Measurements from ENCODE around the gene COL5A2.

The COL5A2 gene

DNA sequence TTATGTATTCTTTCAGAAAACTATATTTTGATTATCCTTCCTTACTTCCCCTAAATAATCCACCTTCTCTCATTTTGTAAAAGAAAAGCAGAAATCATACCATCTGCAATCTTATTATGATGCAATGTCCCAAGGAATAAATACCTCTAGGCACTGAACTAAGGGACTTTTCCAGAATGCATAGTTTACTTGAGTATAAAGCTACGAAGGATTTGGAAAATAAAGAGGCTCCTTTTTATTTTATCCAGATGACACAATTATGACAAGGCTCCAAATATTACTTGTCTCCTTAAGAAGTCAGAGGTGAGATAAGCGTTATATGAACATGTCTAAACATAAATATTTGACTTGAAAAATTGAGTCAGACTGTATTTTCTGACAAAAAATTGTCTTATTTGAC is 133.2 kb downstream of the COL5A2 start:
- DNase-seq = no peak

DNA sequence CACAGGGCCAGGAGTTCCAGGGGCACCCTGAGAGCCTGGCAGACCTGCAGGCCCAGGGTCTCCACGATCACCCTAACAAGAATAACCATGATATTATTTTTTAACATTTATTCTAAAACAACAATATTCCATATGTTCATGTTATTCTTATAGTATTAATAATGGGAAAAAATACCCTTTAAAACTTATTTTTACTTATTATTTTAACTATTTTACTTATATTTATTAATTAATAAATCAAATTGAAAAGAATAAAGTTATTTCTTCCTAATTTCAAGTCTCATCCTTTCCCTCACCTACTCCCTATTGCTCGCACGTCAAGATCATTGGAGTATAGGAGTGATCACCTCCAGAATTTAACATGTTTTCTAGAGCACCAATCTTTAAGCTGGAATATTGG is 133.7 kb downstream of the COL5A2 start:
- DNase-seq = no peak

DNA sequence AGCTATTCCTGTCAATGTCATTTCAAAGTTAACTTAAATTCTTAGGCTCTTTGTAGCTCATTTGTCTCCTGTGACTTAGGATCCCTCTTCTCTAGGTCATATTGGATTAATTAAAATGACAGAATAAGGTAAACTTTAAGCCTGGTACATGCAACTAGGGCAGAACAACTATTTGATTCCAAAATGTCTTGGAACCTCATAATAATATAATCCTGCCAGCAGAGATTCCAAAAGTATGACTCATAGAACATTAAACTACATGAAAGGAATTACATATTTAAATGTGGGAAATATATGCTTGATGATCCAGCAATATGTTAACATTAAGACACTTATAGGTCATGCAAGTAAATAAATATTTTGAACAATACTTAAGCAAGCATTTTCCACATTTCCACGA is 142.0 kb downstream of the COL5A2 start:
- DNase-seq = no peak

DNA sequence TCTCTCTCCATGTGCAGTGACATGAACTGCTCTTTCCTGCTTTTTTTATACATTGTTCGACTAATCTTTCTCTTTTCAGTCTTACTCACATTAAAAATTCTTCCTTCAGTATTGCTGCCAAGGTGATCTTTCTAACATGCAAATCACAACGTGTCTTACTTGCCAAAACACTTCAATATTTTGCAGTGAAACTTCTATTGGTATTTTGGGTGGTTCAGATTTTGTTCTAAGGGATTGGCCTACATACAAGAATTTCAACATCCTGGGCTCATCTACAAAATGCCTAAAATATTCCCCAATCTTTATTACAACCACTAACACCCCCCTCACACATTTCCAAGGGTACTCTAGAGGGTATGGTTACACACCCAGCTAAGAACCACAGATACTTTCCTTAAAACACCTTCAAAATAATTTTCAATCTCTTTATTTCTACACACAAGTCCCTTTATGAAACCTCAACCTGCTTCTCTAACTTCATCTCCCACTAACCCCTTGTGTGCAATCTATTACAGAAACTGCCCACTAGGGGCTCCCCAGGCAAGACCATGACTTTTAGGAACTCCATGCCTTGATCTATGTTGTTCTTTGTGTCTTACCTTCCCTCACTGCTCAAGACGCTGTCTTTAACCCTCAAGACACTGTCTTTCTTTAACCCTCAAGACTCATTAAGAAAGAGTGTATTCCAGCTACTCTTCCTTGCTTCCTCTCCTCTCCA is 154.5 kb downstream of the COL5A2 start:
- no peak for DNase-seq

DNA sequence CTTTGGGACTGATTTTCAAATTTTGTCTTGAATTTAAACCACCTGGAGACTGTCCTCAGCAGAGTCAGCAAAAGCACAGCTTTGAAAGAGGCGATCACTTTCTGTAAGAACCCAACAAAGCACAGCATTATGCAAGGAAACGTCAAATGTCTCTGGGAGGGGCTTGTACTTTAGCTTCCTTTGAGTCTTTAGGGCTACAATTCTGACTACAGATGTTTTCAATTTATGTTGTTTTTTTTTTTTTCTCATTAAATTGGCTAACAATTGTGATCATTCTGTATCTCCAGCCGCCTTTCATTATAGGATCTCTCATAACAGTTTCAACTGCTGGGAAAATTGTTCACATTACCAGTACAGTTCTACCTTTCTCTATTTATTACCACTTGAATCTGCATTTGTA is 157.1 kb downstream of the COL5A2 start:
- DNase-seq = no peak

DNA sequence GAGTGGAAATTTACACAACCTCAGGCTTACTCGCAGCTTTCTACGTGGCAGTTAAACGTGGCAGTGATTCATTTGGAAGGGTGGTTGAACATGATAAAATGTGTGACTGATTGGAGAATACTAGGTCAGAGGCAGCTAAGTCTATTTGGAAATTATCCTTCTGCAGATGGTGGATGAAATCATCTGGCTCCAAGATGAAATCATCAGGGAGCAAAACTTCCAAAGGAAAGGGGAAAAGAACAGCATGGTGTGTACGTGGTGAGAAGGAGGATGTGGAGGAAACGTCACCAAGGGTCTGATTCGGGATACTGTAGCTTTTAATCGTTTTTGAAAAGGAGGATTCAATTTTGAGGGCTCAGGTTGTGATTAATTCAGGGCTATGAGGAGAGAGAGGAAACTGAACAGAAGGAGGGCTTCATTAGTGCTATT is 157.5 kb downstream of the COL5A2 start:
- no peak for DNase-seq

DNA sequence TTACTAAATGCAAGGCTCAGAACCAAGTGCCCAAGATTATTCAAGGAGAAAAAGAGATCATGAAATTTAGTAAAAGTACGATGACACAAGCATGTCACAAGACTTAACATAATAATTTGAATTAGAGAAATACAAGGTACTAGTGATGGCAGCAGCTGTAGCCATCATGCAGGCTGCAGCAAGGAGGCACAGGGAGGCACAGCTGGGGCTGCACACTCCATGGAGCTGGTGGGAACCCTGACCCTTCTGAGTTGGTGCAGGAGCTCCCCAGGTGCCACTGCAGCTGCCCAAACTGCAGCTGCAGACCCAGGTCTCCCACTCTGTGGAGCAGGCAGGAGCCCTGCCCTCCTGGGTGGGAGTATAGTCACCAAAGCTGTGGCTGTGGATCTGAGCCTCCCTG is 159.4 kb downstream of the COL5A2 start:
- no peak for DNase-seq

DNA sequence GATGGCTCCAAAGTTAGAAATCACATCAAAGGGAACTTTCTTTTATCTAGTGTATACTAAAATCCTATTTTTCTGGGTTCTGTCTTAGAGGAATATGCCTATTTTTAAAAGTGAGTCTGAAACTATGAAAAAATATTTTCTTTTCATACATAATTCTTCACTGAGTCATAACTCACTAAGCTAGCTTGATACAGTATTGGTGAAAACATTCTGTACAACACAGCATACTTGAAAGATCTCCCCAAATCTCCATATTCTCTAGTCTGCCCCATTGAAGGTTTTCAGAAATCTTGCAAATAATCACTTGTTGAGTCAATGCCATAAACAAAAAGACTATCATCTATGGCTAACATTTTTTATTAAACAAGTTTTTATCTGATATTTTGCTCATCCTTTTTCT is 160.9 kb downstream of the COL5A2 start:
- DNase-seq = no peak

DNA sequence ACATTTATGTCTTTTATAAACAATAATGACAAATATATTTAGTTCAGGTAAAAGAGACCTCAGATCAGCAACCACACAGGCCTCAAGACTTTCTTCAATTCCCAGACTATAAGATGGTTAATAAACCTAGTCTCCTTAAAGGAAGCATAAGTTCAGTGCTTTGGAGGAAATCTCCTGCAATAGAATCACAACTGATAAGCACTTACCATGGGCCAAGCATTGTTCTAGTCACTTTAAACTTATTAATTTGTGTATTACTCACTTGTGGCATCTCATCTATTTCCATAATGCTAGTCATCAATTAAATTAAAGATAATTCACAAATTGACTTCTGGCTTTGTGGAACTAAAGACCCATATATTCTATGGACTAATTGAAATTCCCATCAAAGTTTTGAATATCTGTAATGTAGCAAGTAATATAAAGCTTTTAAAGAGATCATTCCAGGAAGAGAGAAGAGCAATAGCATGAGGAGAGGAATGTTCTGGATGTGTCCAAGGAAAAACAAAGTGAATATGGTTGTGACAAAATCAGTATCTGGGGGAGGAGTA is 163.2 kb downstream of the COL5A2 start:
- DNase-seq = no peak

DNA sequence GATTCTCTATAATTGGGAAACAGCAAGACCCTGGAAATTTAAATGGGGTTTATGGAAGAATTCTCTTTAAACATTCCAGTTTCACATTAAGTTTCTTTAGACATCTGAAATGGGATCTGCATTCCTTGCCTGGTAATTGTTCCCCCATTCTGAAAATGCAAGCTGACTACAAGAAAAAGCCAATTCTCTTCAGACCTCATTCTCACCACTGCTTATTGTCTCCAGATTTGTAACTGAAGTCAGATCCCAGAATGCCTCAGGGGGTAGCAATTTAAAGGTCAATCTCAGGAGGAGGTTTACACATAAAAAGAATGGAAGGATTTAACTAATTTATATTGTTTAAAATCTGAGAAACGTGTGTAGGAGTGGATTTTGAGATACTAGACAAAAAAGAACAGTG is 164.2 kb downstream of the COL5A2 start:
- no peak for DNase-seq

DNA sequence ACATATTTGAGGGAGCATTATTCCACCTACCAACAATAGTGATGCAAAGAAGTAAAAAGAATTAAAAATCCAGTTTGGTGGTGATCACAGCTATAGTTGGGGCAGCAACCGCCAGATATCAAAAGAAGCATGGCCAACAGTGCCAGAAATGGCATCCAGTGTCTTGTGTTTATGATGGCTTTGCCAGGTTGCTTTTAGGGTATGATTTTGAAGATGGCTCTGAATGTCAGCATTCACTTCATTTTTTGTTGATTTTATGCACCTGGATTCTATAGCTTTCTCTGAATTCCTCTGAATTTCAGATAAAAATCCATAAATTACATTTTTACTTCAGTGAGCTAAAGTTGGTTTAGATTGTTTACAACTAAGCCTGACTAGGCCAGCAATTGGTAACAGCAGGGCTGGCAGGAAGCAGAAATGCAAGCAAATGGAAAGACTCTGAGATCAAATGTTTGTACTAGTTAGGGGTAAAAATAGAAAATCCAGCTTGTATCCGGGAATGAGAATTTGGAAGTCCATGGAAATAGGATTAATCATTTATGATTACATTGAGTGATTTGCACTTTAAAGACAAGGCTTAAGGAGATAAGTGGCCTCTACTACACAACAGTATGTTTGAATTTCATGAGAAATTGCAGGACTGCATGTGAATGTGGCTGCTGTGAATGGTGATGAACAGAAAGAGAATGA is 165.0 kb downstream of the COL5A2 start:
- no peak for DNase-seq

DNA sequence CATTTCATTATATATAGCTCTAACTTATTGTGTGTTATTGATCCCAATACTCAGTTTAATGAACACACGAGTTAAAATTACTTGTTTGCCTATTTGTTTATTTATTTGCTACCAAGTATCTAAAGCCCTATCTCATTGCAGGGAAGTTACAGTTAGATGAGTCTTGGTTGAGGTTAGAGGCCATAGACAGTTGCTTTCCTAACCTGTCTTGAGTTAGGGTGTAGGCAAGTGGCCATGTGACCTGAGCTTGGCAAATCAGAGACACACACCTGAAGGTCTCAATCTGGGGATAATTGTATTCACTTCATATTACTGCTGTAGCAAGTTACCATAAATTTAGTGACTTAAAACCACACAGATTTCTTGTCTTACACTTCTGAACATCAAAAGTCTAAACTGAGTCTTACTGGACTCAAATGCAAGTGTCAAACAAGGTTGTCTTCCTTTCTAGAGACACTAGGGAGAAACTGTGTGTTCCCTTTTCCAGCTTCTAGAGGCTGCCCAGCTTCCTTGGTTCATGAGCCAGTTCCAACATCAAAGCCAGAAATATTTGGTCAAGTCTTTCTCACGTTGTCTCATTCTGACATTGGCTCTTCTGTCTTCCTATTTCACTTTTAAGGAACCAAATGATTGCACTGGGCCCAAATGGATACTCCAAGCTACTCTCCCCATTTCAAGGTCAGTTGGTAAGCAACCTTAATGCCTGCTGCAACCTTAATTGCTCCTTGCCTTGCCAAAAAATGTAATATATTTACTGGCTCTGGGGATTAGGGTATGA is 165.7 kb downstream of the COL5A2 start:
- DNase-seq = no peak

DNA sequence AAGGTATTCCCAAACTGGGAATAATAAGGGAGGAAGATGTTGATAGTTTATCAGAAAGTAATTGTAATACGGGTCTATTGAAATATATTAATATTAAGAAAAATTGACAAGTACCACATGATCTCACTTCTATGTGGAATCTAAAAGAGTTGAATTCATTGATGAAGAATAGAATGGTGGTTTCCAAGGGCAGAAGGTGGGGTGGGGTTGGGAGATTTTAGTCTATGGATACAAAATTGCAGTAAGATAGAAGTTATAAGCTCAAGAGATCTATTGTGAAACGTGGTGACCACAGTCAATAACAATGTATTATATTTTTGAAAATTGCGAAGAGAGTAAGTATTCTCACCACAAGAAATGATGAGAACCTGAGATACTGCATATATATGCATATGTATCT is 166.5 kb downstream of the COL5A2 start:
- DNase-seq = no peak

DNA sequence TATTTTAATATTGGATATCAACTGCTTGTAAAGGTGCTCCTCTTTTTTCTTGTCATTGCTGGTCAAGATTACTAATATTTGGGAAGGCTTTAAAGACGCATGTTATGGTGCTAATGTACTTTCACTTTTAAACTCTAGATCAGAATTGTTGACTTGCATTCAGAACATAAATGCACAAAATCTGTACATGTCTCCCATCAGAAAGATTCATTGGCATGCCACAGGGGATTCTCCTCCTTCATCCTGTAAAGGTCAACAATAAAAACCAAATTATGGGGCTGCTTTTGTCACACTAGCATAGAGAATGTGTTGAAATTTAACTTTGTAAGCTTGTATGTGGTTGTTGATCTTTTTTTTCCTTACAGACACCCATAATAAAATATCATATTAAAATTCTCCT is 167.2 kb downstream of the COL5A2 start:
- DNase-seq = no peak

DNA sequence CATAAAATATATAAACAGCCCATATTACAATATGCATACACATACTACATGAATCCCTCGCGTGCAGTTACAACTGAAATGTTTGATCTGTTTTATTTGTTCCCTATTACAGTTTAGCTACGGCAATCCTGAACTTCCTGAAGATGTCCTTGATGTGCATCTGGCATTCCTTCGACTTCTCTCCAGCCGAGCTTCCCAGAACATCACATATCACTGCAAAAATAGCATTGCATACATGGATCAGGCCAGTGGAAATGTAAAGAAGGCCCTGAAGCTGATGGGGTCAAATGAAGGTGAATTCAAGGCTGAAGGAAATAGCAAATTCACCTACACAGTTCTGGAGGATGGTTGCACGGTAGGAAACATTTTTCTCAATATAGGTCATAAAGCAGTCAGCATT is 169.0 kb downstream of the COL5A2 start:
- DNase-seq = no peak

DNA sequence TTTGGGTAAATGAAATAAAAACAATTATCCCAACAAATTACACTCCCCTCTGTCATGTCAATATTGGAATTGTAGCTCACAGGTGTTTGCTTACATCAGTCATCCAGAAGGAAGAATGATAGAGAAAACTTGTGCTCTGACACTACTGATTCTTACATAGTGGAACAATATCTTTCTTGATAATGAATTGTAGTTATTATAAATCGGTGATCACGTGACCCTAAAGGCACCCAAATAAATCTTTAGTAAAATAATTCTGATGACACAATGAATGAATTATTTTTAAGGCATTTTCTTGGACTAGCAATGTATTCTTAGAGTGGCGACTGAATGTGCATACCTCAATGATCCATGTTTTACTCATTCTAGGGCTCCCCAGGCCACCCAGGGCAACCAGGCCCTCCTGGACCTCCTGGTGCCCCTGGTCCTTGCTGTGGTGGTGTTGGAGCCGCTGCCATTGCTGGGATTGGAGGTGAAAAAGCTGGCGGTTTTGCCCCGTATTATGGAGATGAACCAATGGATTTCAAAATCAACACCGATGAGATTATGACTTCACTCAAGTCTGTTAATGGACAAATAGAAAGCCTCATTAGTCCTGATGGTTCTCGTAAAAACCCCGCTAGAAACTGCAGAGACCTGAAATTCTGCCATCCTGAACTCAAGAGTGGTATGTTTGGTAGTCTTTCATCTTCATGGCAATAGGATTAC is 170.9 kb downstream of the COL5A2 start:
- no peak for DNase-seq

DNA sequence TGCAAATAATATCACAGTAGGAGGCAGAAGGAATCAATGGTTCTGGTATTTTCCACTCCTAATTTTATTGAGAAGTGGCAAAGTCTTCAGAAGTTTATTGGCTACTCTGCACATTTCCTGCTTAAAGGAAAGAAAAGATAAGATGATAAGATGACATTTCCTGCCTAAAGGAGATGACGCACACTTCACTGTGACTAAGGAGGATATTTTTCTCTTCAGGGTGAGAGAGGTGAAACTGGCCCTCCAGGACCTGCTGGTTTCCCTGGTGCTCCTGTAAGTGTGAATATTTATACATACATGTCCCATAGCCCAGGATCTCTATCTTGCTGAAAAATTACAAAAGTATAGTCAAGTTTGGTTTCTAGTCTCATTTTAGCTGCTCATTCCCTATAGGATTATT is 177.5 kb downstream of the COL5A2 start:
- DNase-seq = no peak

DNA sequence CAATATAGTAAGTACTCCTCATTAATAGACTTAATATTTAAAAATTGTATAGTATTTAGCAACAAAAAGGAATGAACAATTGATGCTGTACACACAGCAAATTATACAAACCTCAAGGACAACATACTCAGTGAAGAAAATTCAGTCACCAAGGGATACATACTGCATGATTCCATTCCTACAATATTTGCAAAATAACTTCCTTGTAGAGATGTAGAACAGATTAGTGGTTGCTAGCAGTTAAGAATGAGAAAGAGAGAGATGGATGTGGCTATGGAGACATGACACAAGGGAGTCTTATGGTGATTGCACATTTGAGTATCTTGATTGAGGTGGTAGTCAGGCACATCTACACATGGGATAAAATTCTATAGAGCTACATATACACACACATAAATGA is 179.3 kb downstream of the COL5A2 start:
- no peak for DNase-seq

DNA sequence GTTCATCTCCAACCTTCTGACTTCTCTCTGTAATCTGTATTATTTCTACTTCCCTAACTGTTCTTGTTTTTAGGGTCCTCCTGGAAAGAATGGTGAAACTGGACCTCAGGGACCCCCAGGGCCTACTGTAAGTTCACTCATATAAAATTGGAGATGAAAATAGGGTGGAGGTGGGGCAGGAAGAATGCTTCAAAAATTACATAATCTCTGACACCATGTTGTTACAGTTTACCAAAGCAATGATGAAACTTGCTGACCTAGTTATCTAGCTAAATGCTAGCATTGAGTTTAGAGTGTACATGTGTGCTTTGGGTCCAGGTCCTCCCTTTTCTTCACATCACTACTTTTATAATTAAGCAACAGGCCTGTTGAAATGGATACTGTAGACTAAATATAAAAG is 182.3 kb downstream of the COL5A2 start:
- DNase-seq = no peak

DNA sequence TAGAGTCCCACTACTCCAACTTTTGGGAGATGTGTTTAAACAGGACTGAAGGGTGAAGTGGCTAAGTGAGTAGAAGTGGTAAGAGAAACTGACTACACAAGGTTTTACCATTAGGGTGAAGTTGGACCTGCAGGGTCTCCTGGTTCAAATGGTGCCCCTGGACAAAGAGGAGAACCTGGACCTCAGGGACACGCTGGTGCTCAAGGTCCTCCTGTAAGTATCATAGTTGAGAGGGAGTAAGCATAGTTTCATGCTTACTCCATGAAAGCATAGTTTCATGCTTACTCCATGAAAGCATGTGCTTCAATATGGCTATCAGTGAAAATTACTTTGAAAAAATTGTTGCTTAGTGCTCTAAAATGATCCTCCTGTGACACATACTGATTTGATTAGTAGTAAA is 186.3 kb downstream of the COL5A2 start:
- no peak for DNase-seq

DNA sequence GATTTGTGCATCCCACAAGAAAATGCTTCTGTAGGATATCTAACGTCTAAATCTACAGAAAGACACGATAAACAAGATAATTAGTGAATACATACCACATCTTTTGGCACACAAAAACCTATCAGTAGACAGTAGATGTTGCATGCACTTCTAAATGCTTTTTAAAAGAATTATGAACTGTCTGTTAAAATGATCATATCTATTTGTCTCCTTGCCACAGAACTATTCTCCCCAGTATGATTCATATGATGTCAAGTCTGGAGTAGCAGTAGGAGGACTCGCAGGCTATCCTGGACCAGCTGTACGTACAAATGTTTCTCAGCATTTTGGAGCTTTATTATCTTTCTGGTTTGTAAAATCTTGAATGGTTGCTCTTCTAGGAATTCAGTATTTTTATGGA is 192.7 kb downstream of the COL5A2 start:
- DNase-seq = no peak

DNA sequence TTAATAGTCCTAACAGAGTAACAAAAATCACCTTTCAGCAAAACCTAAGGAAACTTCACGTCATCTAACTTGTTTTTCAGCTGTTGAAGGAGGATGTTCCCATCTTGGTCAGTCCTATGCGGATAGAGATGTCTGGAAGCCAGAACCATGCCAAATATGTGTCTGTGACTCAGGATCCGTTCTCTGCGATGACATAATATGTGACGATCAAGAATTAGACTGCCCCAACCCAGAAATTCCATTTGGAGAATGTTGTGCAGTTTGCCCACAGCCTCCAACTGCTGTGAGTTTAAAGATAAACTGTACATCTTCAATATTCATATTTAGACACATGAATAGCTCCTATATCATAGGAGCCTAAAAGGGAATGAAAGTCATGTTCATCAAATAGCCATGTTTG is 194.9 kb downstream of the COL5A2 start:
- no peak for DNase-seq

DNA sequence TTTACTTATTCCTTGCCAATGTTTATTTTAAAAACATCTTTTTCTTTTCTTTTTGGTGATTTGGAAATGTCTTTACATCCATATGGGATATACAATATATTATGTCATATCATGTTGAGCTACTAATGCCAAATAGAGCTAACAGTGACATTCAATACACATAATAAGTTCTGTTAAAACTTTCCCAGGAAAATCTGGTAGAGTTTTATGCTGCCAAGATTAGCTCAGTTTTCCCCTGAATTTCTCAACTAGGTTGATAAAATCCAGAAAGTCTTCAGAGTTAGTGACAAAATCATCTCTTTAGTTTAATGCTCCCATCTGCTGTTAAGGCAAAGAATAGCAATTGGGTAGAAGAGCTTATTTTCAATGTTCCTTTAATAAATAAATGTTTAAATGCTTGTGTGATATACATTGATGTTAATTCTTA is 195.5 kb downstream of the COL5A2 start:
- no peak for DNase-seq

Data from activated T-cell treated with anti-CD3 and anti-CD28 coated beads, Interleukin-2, amount 50 U/mL, for 1 hour (primary cell).